ENCODE measurements around the gene MAP2K7. TPM values are rescaled to one million over a fixed set of nuclear protein-coding genes. Genes with fewer than 3 reads are reported as not detected.

Gene MAP2K7
- total RNA-seq, 2 donors from 2014 or later: 15.2 to 16.9 TPM

- Histone ChIP-seq H3K4me1 (ENCODE audit: control insufficient read depth in 1 of 2, low read depth in 2 of 2) (peaks cover 5 to 9% of the 10 kb centered on the region in 2 donors), H3K4me3 (no peak overlapping the region), H3K36me3 (no peaks in the 10 kb centered on the region), H3K27me3 (replicated peaks; ENCODE audit: insufficient read depth) (no peaks in the 10 kb centered on the region), H3K27ac (no peak overlapping the region), H3K9me3 (no peaks in the 10 kb centered on the region)
- no peak for ATAC-seq (ENCODE audit: insufficient number of reproducible peaks, low FRiP score, low read depth)
- no peak for DNase-seq (ENCODE audit: low spot score)
- no peak for TF ChIP-seq CTCF (IDR thresholded peaks at IDR 0.05)
These were observed 4.7 kb upstream of the MAP2K7 start for GRCh38 chr19:7898967-7899366.

- no peaks in the 10 kb centered on the region for H3K27me3 ChIP-seq (replicated peaks; ENCODE audit: insufficient read depth)
- H3K9me3 ChIP-seq: no peaks in the 10 kb centered on the region
- no peak for ATAC-seq (ENCODE audit: insufficient number of reproducible peaks, low FRiP score, low read depth)
- no peak for DNase-seq (ENCODE audit: low spot score)
- no peak overlapping the region for H3K4me3 ChIP-seq
- H3K27ac ChIP-seq: no peak overlapping the region
- no peaks in the 10 kb centered on the region for H3K36me3 ChIP-seq
- no peak for TF ChIP-seq CTCF (IDR thresholded peaks at IDR 0.05)
- H3K4me1 ChIP-seq (ENCODE audit: control insufficient read depth in 1 of 2, low read depth in 2 of 2): peaks cover 9 to 16% of the 10 kb centered on the region in 2 donors
These were observed 3.8 kb upstream of the MAP2K7 start for GRCh38 chr19:7899751-7900378.

GRCh38 chr19:7900401-7900870 lies 3.2 kb upstream of the MAP2K7 start:
- H3K36me3 ChIP-seq: no peaks in the 10 kb centered on the region
- peaks cover 15 to 21% of the 10 kb centered on the region in 2 donors for H3K4me1 ChIP-seq (ENCODE audit: control insufficient read depth in 1 of 2, low read depth in 2 of 2)
- H3K27ac ChIP-seq: no peak overlapping the region
- no peaks in the 10 kb centered on the region for H3K9me3 ChIP-seq
- TF ChIP-seq CTCF (IDR thresholded peaks at IDR 0.05): no peak
- no peak overlapping the region for H3K4me3 ChIP-seq
- H3K27me3 ChIP-seq (replicated peaks; ENCODE audit: insufficient read depth): no peaks in the 10 kb centered on the region
- ATAC-seq (ENCODE audit: insufficient number of reproducible peaks, low FRiP score, low read depth) (no peak), DNase-seq (ENCODE audit: low spot score) (no peak)

- no peak for DNase-seq (ENCODE audit: low spot score)
- ATAC-seq (ENCODE audit: insufficient number of reproducible peaks, low FRiP score, low read depth): no peak
- no peak overlapping the region for H3K27ac ChIP-seq
These were observed 2.7 kb upstream of the MAP2K7 start for GRCh38 chr19:7900931-7901330.

GRCh38 chr19:7901337-7901736 lies 2.3 kb upstream of the MAP2K7 start:
- Histone ChIP-seq H3K27ac (no peak overlapping the region), H3K9me3 (no peaks in the 10 kb centered on the region), H3K27me3 (replicated peaks; ENCODE audit: insufficient read depth) (no peaks in the 10 kb centered on the region), H3K4me1 (ENCODE audit: control insufficient read depth in 1 of 2, low read depth in 2 of 2) (peaks cover 15 to 30% of the 10 kb centered on the region in 2 donors), H3K4me3 (no peak overlapping the region), H3K36me3 (no peaks in the 10 kb centered on the region)
- ATAC-seq (ENCODE audit: insufficient number of reproducible peaks, low FRiP score, low read depth) (no peak), DNase-seq (ENCODE audit: low spot score) (no peak)
- TF ChIP-seq CTCF (IDR thresholded peaks at IDR 0.05): no peak

More at GRCh38 chr19:7900931-7901330, 2.7 kb upstream of the MAP2K7 start:
- TF ChIP-seq CTCF (IDR thresholded peaks at IDR 0.05): no peak
- no peaks in the 10 kb centered on the region for H3K27me3 ChIP-seq (replicated peaks; ENCODE audit: insufficient read depth)
- H3K36me3 ChIP-seq: no peaks in the 10 kb centered on the region
- peaks cover 15 to 26% of the 10 kb centered on the region in 2 donors for H3K4me1 ChIP-seq (ENCODE audit: control insufficient read depth in 1 of 2, low read depth in 2 of 2)
- H3K4me3 ChIP-seq: no peak overlapping the region
- H3K9me3 ChIP-seq: no peaks in the 10 kb centered on the region
